ENCODE data around the gene LATS2.
"Not testable (repeated sequence)": the region's sequence is repeated elsewhere in the genome, so short reads cannot be mapped to it uniquely, and the experiment has no call there.

LATS2 gene

DNA sequence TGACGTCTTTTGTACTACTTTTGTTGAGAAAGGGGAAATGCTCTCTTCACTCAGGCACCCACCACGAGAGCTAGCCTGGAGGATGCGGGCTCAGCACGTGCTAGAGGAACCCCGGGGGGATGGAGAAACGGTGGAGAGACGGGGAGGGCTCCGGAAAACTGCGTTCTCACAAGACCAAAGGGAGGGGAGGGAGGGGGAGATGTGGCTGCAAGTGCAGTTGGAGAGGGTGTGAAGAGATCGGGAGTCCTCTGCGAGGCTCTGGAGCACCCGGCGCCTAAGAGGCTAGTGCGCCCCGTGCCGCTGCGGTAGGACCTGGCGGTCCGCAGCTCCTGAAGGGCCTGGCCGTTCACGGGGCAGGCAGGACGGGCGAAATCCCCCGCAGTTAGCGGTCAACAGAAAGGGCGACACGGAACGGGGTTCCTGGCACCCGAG, 115.4 kb downstream of the LATS2 start:
- no peak for ATAC-seq (ENCODE audit: insufficient read depth, low read depth)
- no peak overlapping the region for H3K27ac ChIP-seq (ENCODE audit: low read length)

GRCh38 chr13:20942938-20943559, 118.3 kb downstream of the LATS2 start:
- Histone ChIP-seq H2AFZ (ENCODE audit: low read depth, low read length) (no peak overlapping the region), H3K4me3 (ENCODE audit: low read depth in 1 of 2, low read length in 2 of 2) (no peak overlapping the region)

More for the DNA sequence above, 115.4 kb downstream of the LATS2 start:
- no peaks in the 10 kb centered on the region for H3K36me3 ChIP-seq (ENCODE audit: insufficient read depth, low read length)
- no peaks in the 10 kb centered on the region for H4K20me1 ChIP-seq (ENCODE audit: insufficient read depth, low read length)
- no peak for TF ChIP-seq EZH2 (IDR thresholded peaks at IDR 0.05; ENCODE audit: borderline replicate concordance, low read depth, low read length, severe bottlenecking)
- TF ChIP-seq CTCF (IDR thresholded peaks at IDR 0.05; ENCODE audit: borderline replicate concordance, extremely low read depth, low read length, poor library complexity, severe bottlenecking) = no peak
- H3K9me3 ChIP-seq (ENCODE audit: insufficient read depth, low read length, severe bottlenecking) = no peaks in the 10 kb centered on the region
- no peak overlapping the region for H3K4me3 ChIP-seq (ENCODE audit: low read depth in 1 of 2, low read length in 2 of 2)
- H3K4me2 ChIP-seq (ENCODE audit: insufficient read depth, low read length) = no peak overlapping the region
- H3K9ac ChIP-seq (ENCODE audit: low read depth, low read length) = no peak overlapping the region
- H3K27me3 ChIP-seq (ENCODE audit: insufficient read depth, low read length, poor library complexity) = no peaks in the 10 kb centered on the region
- H3K79me2 ChIP-seq (ENCODE audit: insufficient read depth, low read length) = no peaks in the 10 kb centered on the region
- H3K4me1 ChIP-seq (ENCODE audit: insufficient read depth, low read length) = no peaks in the 10 kb centered on the region
- no peak overlapping the region for H2AFZ ChIP-seq (ENCODE audit: low read depth, low read length)
- peak; percentile 8 for DNase-seq

DNA sequence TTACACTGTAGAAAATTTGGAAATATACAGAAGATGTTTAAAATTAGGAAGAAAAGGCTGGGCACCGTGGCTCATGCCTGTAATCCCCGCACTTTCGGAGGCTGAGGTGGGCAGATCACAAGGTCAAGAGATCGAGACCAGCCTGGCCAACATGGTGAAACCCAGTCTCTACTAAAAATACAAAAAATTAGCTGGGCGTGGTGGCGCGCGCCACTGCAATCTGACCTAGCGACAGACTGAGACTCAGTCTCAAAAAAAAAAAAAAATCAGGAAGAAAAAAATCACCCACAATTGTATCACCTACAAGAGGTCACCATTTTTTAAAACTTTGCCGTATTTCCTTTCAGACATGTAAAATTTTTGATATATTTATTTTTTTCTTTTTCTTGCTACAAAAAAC, 120.9 kb downstream of the LATS2 start:
- not testable (repeated sequence) for H3K27me3 ChIP-seq (ENCODE audit: insufficient read depth, low read length, poor library complexity); H3K79me2 ChIP-seq (ENCODE audit: insufficient read depth, low read length); H3K9me3 ChIP-seq (ENCODE audit: insufficient read depth, low read length, severe bottlenecking); H2AFZ ChIP-seq (ENCODE audit: low read depth, low read length); H3K4me3 ChIP-seq (ENCODE audit: low read depth in 1 of 2, low read length in 2 of 2); H3K4me2 ChIP-seq (ENCODE audit: insufficient read depth, low read length); ATAC-seq (ENCODE audit: insufficient read depth, low read depth); H3K27ac ChIP-seq (ENCODE audit: low read length); H3K36me3 ChIP-seq (ENCODE audit: insufficient read depth, low read length); DNase-seq; H3K4me1 ChIP-seq (ENCODE audit: insufficient read depth, low read length); H3K9ac ChIP-seq (ENCODE audit: low read depth, low read length); H4K20me1 ChIP-seq (ENCODE audit: insufficient read depth, low read length)

More at GRCh38 chr13:20942938-20943559, 118.3 kb downstream of the LATS2 start:
- Histone ChIP-seq H3K4me2 (ENCODE audit: insufficient read depth, low read length) (no peak overlapping the region), H3K27me3 (ENCODE audit: insufficient read depth, low read length, poor library complexity) (peaks cover 5% of the 10 kb centered on the region), H3K9ac (ENCODE audit: low read depth, low read length) (no peak overlapping the region), H4K20me1 (ENCODE audit: insufficient read depth, low read length) (no peaks in the 10 kb centered on the region), H3K27ac (ENCODE audit: low read length) (no peak overlapping the region), H3K4me1 (ENCODE audit: insufficient read depth, low read length) (no peaks in the 10 kb centered on the region), H3K9me3 (ENCODE audit: insufficient read depth, low read length, severe bottlenecking) (no peaks in the 10 kb centered on the region), H3K36me3 (ENCODE audit: insufficient read depth, low read length) (no peaks in the 10 kb centered on the region), H3K79me2 (ENCODE audit: insufficient read depth, low read length) (no peaks in the 10 kb centered on the region)
- TF ChIP-seq EZH2 (IDR thresholded peaks at IDR 0.05; ENCODE audit: borderline replicate concordance, low read depth, low read length, severe bottlenecking) (no peak), CTCF (IDR thresholded peaks at IDR 0.05; ENCODE audit: borderline replicate concordance, extremely low read depth, low read length, poor library complexity, severe bottlenecking) (no peak)
- ATAC-seq (ENCODE audit: insufficient read depth, low read depth) (no peak), DNase-seq (no peak)

DNA sequence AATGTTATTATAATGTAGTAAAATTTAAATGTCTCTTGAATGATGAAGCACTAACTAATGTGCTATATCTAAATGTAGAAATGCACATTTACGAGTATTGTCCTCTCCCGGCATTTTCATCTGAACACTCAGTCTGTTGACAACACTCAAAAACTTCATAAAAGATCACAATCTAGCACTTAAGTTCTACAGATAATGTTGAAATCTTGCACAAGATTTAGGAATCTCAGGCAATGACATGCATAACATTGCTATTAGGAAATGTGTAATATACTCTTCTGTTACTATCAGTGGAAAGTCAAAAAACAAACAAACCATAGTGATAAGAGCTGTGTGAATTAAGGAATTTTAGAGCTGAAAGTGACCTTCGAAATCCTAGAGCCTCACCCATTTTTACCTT, 121.3 kb downstream of the LATS2 start:
- TF ChIP-seq CTCF (IDR thresholded peaks at IDR 0.05; ENCODE audit: borderline replicate concordance, extremely low read depth, low read length, poor library complexity, severe bottlenecking) = no peak
- TF ChIP-seq EZH2 (IDR thresholded peaks at IDR 0.05; ENCODE audit: borderline replicate concordance, low read depth, low read length, severe bottlenecking) = no peak
- no peak overlapping the region for H2AFZ ChIP-seq (ENCODE audit: low read depth, low read length)
- H3K4me2 ChIP-seq (ENCODE audit: insufficient read depth, low read length) = no peak overlapping the region
- ATAC-seq (ENCODE audit: insufficient read depth, low read depth) (no peak), DNase-seq (no peak)
- H3K27me3 ChIP-seq (ENCODE audit: insufficient read depth, low read length, poor library complexity) = peaks cover 5% of the 10 kb centered on the region
- H3K36me3 ChIP-seq (ENCODE audit: insufficient read depth, low read length) = no peaks in the 10 kb centered on the region
- no peaks in the 10 kb centered on the region for H4K20me1 ChIP-seq (ENCODE audit: insufficient read depth, low read length)
- H3K9ac ChIP-seq (ENCODE audit: low read depth, low read length) = no peak overlapping the region
- H3K4me1 ChIP-seq (ENCODE audit: insufficient read depth, low read length) = no peaks in the 10 kb centered on the region
- H3K9me3 ChIP-seq (ENCODE audit: insufficient read depth, low read length, severe bottlenecking) = no peaks in the 10 kb centered on the region
- no peak overlapping the region for H3K4me3 ChIP-seq (ENCODE audit: low read depth in 1 of 2, low read length in 2 of 2)
- H3K27ac ChIP-seq (ENCODE audit: low read length) = no peak overlapping the region
- H3K79me2 ChIP-seq (ENCODE audit: insufficient read depth, low read length) = no peaks in the 10 kb centered on the region

Data from DND-41 (cell line).